ENCODE measurements around the gene CCSER1. TPM values are rescaled to one million over a fixed set of nuclear protein-coding genes. Genes with fewer than 3 reads are reported as not detected.

CCSER1 gene
- total and polyA plus RNA-seq, 2 of the 8 experiments (the other 6 are each of a cell fraction or from before 2014, with no cell fraction given): 0.26 to 0.84 TPM

DNA sequence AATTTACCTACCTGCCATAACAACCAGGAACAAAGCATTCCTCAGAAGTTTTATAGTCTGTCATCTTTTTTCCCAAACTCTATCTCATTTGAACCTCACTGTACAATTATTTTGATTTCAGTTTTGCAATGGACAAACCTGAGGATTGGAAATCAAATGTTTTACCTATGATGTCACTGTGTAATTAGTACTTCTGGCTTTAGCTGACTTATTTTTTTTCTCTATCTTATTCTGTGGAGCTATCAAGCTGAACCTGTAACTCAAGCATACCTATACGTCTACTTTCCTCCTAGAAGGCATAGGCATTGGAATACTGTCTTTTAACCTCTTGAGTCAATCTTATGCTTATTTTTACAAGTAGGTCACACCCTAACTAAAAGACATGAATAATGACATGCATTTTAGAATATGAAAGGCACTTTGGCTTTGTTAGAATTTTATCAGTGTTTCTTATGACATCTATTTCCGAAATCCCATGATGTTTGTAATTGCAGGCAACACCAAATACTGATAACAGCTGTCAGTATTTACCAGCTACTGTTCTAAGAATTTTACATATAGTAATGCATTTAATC is 21.5 kb downstream of the CCSER1 start:
- Histone ChIP-seq H3K4me2 (ENCODE audit: insufficient read depth in 1 of 2, low read depth in 2 of 2, low read length in 2 of 2) (no peak overlapping the region), H2BK20ac (ENCODE audit: low read length) (no peak overlapping the region), H3K27ac (ENCODE audit: low read depth, low read length) (no peak overlapping the region), H4K5ac (ENCODE audit: insufficient read length, low read depth, low read length) (no peak overlapping the region), H3K14ac (ENCODE audit: insufficient read length) (no peak overlapping the region), H3K4me1 (replicated peaks in 1 of 4; ENCODE audit: control insufficient read depth in 3 of 4, insufficient read depth in 4 of 4, low read length in 3 of 4) (no peaks in the 10 kb centered on the region), H4K91ac (replicated peaks; ENCODE audit: insufficient read length, low read length) (no peak overlapping the region), H3K36me3 (ENCODE audit: control insufficient read depth in 2 of 4, insufficient read depth in 4 of 4, low read length in 3 of 4) (no peaks in the 10 kb centered on the region), H2BK12ac (ENCODE audit: low read depth, low read length) (no peak overlapping the region), H2AFZ (ENCODE audit: low read length) (no peak overlapping the region), H3K9ac (replicated peaks in 1 of 4; ENCODE audit: extremely low read depth in 1 of 4, low read depth in 3 of 4, low read length in 3 of 4) (no peak overlapping the region), H3K18ac (ENCODE audit: extremely low read depth, low read length) (no peak overlapping the region), H3K23ac (ENCODE audit: insufficient read length) (no peak overlapping the region), H2AK5ac (ENCODE audit: low read depth, low read length) (no peak overlapping the region), H3K56ac (replicated peaks; ENCODE audit: insufficient read length, low read depth, low read length) (no peak overlapping the region), H3K79me1 (ENCODE audit: low read depth, low read length) (no peaks in the 10 kb centered on the region), H3K4ac (replicated peaks; ENCODE audit: insufficient read length, low read depth, low read length) (no peak overlapping the region), H2BK5ac (ENCODE audit: low read depth, low read length) (no peak overlapping the region), H2BK120ac (replicated peaks; ENCODE audit: low read depth, low read length) (no peak overlapping the region), H3K9me3 (ENCODE audit: insufficient read depth in 2 of 2, low read depth in 1 of 2, low read length in 1 of 2) (no peaks in the 10 kb centered on the region), H3K4me3 (ENCODE audit: extremely low read depth in 1 of 4, insufficient read depth in 2 of 4, low read depth in 3 of 4, low read length in 4 of 4) (no peak overlapping the region), H4K20me1 (replicated peaks in 1 of 2; ENCODE audit: control insufficient read depth in 1 of 2, insufficient read depth in 2 of 2, low read length in 2 of 2) (no peaks in the 10 kb centered on the region), H3K27me3 (replicated peaks in 1 of 4; ENCODE audit: control insufficient read depth in 3 of 4, extremely low read depth in 1 of 4, insufficient read depth in 3 of 4, low read length in 3 of 4) (no peaks in the 10 kb centered on the region), H2BK15ac (ENCODE audit: low read length) (no peak overlapping the region), H3K23me2 (ENCODE audit: low read depth, low read length) (no peaks in the 10 kb centered on the region), H4K8ac (ENCODE audit: extremely low read depth, insufficient read depth, low read length) (no peak overlapping the region), H3K79me2 (ENCODE audit: control insufficient read depth in 1 of 2, insufficient read depth in 2 of 2, low read length in 2 of 2) (no peaks in the 10 kb centered on the region)
- no peak for TF ChIP-seq RAD21 (IDR thresholded peaks at IDR 0.05 in 1 of 2, conservative IDR thresholded peaks at IDR 0.05 in 1 of 2; ENCODE audit: low read depth in 2 of 2, low read length in 2 of 2)
- TF ChIP-seq CREB1 (IDR thresholded peaks at IDR 0.05): no peak
- FAIRE-seq (no peak), DNase-seq (ENCODE audit: low read depth in 1 of 2, low spot score in 2 of 2) (no peak)
- CTCF ChIA-PET (ENCODE audit: partially characterized antibody): interaction anchor here (0.6 kb wide), 1 partner anchor 42 kb away, joined by 3 read pairs; no protein-coding TSS in a partner anchor
- 84% methylated on average over 2 of the region's 2 CpGs; no CpG with 5 or more reads in 1 of the 2 experiments for WGBS, 2 experiments (ENCODE audit: extremely low coverage in 1 of 2, insufficient coverage in 1 of 2, insufficient read length in 1 of 2, insufficient replicate concordance in 2 of 2, low coverage in 1 of 2, low lambda C conversion rate in 2 of 2, missing lambda C conversion rate in 1 of 2)
- POLR2A ChIA-PET (ENCODE audit: partially characterized antibody): no interaction called here
